Neural crest cell (in vitro differentiated cells): Measurements from ENCODE around the gene PYGL. TPM values are rescaled to one million over a fixed set of nuclear protein-coding genes. Genes with fewer than 3 reads are reported as not detected.

Experiments
- DNase-seq: peaks from one replicate; pipeline ENCODE4 v3.0.0; 2021; ENCODE audit warnings: low read depth, mixed read lengths, low spot score
- H3K27ac Mint-ChIP-seq: one replicate; pipeline ENCODE4 v1.8.0; 2021; ENCODE audit warnings: mild to moderate bottlenecking, mixed read lengths; ENCODE audit not compliant: unreplicated experiment
- H3K27me3 Mint-ChIP-seq: 2 replicates; pipeline ENCODE4 v1.8.0; 2021; ENCODE audit warnings: low read depth, mild to moderate bottlenecking, mixed read lengths
- H3K36me3 Mint-ChIP-seq: 2 replicates; pipeline ENCODE4 v1.8.0; 2021; ENCODE audit warnings: low read depth, mild to moderate bottlenecking, mixed read lengths
- H3K4me1 Mint-ChIP-seq: 2 replicates; pipeline ENCODE4 v1.8.0; 2021; ENCODE audit warnings: mixed read lengths
- H3K4me3 Mint-ChIP-seq: one replicate; pipeline ENCODE4 v1.8.0; 2021; ENCODE audit warnings: mild to moderate bottlenecking, mixed read lengths
- H3K9me3 Mint-ChIP-seq: 2 replicates; pipeline ENCODE4 v1.8.0; 2021; ENCODE audit warnings: mixed read lengths
- total RNA-seq: library from RNA; stranded (reverse); gene quantifications from 2 replicates; pipeline ENCODE4 v1.2.1, GENCODE V29; 2021
- TF ChIP-seq, protein P1 (sequence below): fragments of 200-600 bp; sonication (generic); conservative IDR thresholded peaks from 2 replicates; pipeline ENCODE4 v1.5.0; 2021; ENCODE audit warnings: antibody characterized with exemption, mild to moderate bottlenecking

The PYGL gene
- total RNA-seq, 1 donor from 2014 or later = 45.3 TPM

DNA sequence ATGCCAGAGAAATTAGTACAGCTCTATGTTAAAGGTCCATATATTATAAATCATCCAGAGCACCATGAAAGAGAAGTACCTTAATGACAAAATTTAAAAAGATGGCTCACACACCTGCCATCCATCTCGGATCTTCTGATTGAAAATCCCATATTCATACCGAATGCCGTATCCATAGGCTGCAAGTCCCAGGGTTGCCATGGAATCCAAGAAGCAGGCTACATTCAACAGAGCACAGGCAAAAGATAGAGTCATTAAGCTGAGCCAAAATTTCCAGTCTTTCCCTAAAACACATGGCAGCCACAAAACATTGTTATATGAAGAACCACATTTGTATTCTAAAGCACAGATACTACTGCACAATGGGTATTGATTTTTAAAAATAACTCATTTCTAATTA, 12.7 kb downstream of the PYGL start:
- TF ChIP-seq, protein P1, sequence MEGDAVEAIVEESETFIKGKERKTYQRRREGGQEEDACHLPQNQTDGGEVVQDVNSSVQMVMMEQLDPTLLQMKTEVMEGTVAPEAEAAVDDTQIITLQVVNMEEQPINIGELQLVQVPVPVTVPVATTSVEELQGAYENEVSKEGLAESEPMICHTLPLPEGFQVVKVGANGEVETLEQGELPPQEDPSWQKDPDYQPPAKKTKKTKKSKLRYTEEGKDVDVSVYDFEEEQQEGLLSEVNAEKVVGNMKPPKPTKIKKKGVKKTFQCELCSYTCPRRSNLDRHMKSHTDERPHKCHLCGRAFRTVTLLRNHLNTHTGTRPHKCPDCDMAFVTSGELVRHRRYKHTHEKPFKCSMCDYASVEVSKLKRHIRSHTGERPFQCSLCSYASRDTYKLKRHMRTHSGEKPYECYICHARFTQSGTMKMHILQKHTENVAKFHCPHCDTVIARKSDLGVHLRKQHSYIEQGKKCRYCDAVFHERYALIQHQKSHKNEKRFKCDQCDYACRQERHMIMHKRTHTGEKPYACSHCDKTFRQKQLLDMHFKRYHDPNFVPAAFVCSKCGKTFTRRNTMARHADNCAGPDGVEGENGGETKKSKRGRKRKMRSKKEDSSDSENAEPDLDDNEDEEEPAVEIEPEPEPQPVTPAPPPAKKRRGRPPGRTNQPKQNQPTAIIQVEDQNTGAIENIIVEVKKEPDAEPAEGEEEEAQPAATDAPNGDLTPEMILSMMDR = no peak
- DNase-seq = no peak
- Mint-ChIP-seq H3K36me3 (peaks cover 2% of the 10 kb centered on the region), H3K4me1 (no peaks in the 10 kb centered on the region), H3K27me3 (no peaks in the 10 kb centered on the region), H3K27ac (no peak overlapping the region), H3K9me3 (no peaks in the 10 kb centered on the region), H3K4me3 (no peak overlapping the region)

DNA sequence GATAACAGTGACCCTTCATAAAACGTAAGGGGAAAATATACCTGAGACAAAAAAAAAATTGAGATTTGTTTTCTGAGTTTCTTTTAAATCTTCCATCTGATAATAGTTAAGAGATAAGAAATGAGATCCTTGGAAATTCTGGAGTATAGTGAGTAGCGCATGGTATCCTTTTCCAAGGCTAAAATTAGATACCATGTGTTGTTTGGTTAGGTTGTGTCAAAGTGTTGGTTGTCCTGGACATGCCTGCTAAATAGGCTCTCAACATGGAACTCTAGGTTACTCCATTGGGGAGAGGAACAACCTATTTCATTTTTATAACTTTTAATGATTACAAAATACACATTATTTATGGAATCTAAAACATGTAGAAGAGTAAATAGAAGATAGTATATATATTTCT, 14.8 kb downstream of the PYGL start:
- Mint-ChIP-seq H3K36me3 (peaks cover 2% of the 10 kb centered on the region), H3K27me3 (no peaks in the 10 kb centered on the region), H3K9me3 (no peaks in the 10 kb centered on the region), H3K4me3 (no peak overlapping the region), H3K27ac (no peak overlapping the region), H3K4me1 (no peaks in the 10 kb centered on the region)
- TF ChIP-seq, protein P1 = no peak
- no peak for DNase-seq

DNA sequence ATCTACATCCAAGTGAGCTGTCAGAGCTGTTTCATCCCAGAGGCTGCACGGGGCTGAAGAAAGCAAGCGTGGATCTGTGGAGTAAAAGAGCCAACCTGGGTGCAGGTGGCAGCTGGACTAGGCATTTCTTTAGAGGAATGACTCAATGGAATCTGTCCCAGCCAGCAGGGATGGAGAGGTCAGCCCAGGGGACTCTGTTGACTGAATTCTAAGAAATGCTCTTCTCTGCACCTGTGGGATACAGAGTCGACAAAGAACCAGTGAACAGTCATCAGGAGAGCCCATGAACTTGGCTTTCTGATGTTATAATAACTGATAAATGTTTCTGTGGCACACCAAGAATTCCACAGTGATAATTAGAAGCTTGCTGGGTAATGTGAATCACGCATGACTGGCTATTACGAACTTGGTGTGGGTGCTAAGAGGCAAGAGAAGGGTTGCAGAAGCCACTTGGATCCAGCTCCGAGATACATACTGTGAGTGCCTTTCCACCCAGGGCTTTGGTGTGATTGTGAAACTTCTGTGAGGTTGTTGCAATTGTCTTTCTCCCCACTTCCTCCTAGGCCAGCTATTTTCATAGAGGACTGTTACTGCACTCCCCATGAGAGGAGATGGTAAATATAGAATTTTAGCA, 16.2 kb downstream of the PYGL start:
- H3K27ac Mint-ChIP-seq = no peak overlapping the region
- no peak overlapping the region for H3K4me3 Mint-ChIP-seq

DNA sequence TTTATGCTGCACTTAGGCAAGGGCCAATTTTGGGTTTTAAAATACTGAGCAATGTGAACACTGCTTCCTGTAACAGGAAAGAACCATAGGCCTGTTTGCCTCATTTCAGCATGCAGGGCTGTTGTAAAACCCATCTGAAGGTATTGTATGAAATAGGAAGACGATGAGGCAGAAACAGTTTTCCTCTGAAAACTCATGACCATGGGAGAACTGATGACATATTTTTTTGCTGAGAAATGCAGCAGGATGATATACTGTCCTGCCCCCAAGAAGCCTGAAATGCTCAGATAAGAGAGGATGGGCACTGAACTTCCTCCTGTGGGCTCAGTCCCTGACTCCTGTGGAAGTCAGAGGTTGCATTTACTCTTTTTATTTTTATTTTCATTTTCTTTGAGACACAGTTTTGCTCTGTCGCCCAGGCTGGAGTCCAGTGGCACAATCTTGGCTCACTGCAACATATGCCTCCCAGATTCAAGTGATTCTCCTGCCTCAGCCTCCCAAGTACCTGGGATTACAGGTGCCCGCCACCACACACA, 17.4 kb downstream of the PYGL start:
- no peaks in the 10 kb centered on the region for H3K9me3 Mint-ChIP-seq
- no peaks in the 10 kb centered on the region for H3K27me3 Mint-ChIP-seq
- H3K27ac Mint-ChIP-seq = no peak overlapping the region
- no peak overlapping the region for H3K4me3 Mint-ChIP-seq
- H3K36me3 Mint-ChIP-seq = peaks cover 2% of the 10 kb centered on the region
- no peak for DNase-seq
- H3K4me1 Mint-ChIP-seq = no peaks in the 10 kb centered on the region
- TF ChIP-seq, protein P1 = no peak

More for the DNA sequence above, 16.2 kb downstream of the PYGL start:
- no peaks in the 10 kb centered on the region for H3K27me3 Mint-ChIP-seq
- TF ChIP-seq, protein P1 = no peak
- DNase-seq = no peak
- H3K9me3 Mint-ChIP-seq = no peaks in the 10 kb centered on the region
- H3K4me1 Mint-ChIP-seq = no peaks in the 10 kb centered on the region
- peaks cover 2% of the 10 kb centered on the region for H3K36me3 Mint-ChIP-seq

DNA sequence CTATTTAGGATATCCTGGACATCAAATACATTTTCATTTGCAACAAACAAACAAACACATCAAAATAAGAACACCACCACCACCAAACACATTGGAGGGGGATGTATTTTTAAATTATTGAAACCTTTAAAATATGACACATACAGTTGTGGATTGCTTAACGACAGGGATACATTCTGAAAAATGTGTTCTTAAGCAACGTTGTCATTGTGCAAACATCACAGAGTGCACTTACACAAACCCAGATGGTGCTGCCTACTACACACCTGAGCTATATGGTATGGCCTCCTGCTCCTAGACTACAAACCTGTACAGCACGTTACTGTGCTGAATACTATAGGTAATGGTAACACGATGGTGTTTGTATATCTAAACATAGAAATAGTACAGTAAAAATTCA, 19.4 kb downstream of the PYGL start:
- Mint-ChIP-seq H3K9me3 (no peaks in the 10 kb centered on the region), H3K4me1 (peaks cover 8% of the 10 kb centered on the region), H3K4me3 (no peak overlapping the region), H3K27ac (no peak overlapping the region), H3K27me3 (no peaks in the 10 kb centered on the region), H3K36me3 (peaks cover 2% of the 10 kb centered on the region)
- no peak for DNase-seq
- TF ChIP-seq, protein P1 = no peak
